AG08395 (cell line): Measurements from ENCODE around the gene ZNF524.

Experiments used
- DNase-seq: peaks from one replicate; pipeline ENCODE4 v3.0.0; 2012; ENCODE audit warnings: mixed read lengths, low spot score

ZNF524 gene

GRCh38 chr19:55642153-55643002 lies 42.3 kb downstream of the ZNF524 start:
- DNase-seq = no peak

- DNase-seq = peak; percentile 83
Observed at GRCh38 chr19:55643003-55643886, 43.2 kb downstream of the ZNF524 start, which contains the start of gene ZNF581. ZNF581 (plus strand) TSS chr19:55643649; CDS start chr19:55644572, 923 bp downstream.

DNA sequence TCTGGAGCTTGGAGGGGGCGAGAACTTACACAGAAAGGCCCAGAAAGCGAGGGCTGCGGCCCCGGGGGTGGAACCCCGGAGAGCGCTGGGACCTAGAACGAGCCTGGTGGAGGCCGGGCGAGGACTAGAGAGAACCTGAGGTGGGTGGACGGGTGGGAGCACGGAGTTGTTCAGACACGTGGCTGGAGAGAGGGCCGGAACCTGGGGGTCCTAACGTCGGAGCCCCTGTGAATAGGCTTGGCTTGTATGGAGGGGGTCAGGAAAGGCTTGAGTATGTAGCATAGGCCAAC lies 43.7 kb downstream of the ZNF524 start:
- DNase-seq = no peak

- no peak for DNase-seq
Observed at GRCh38 chr19:55644191-55644833, 44.2 kb downstream of the ZNF524 start.

GRCh38 chr19:55644842-55645511 lies 44.9 kb downstream of the ZNF524 start:
- no peak for DNase-seq

GRCh38 chr19:55645512-55645881 lies 45.4 kb downstream of the ZNF524 start:
- no peak for DNase-seq

GRCh38 chr19:55646889-55647731 lies 47.0 kb downstream of the ZNF524 start:
- no peak for DNase-seq

DNA sequence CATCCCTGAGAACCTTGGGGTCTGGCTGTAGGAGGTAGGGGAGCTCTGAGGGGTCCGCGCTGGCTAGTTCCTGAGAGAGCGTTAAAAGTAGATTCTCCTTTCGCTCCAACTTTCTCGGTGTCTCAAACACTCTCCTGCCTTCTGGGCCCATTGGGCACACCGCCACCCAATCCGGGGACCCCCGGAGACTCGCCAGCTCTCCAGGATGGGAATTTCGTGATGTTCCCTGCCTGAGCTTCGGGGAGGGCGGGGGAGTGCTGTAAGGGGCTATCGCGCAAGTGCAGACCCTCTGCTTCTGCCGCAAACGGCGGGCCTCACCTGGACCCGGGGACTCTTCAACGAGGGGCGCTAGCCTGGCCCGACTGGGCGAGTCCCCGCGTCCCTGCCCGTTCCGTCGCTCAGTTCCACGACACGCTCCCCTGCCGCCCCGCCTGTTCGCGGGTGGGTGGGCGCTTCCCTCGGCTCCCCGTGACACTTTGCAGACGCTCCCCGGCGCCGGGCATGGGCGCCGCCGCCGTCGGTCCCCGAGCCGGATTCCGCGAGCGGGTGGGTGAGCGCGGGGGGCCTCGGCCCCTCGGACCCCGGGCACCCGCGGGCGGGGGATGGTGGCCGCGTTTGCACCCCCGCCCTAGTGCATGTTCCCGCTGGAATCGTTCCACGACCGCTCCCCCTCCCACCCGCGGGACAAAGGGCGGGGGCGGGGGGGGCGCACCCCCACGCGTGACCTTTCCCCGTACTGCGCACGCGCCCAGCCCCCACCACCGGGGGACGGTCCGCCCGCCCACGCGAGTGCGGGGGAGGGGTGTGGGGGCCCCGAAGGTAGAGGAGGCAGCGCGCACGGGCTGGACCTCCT lies 47.9 kb downstream of the ZNF524 start, which contains the start of gene CCDC106:
CCDC106 (plus strand) TSS at position 481 of the 853 bp plus-strand sequence. CDS start 835 bp downstream, outside the sequence.
- DNase-seq = peak; percentile 67

DNA sequence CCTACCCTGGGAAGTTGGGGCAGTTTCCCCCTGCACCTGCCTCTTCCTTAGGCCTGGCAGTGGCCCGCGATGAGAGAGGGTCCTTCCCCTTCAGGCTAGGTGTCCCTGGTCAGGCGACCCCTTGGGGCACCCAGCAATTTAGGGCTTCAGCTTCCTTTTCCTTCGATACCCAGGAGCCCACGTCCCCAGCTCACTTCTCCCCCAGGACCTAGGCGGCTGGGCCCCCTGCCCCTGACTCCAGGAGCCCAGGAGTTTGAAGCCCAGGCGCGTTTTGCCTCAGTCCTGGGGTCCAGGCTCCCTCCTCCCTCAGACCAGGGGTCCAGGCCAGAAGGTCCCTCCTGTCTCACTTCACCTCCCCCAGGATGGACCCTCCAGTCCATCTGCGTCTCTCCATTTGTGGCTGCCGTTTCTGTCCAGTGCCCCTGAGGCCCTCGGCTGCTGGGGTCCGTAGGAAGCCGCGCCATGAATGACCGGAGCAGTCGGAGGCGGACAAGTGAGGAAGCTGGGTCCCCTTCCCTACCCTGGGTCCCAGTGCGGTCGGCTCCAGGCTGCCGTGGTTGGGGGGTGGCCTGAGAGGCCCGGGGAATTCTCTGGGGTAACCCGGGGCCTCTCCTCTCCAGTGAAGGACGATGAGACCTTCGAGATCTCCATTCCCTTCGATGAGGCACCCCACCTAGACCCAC lies 48.6 kb downstream of the ZNF524 start:
- DNase-seq = no peak

DNA sequence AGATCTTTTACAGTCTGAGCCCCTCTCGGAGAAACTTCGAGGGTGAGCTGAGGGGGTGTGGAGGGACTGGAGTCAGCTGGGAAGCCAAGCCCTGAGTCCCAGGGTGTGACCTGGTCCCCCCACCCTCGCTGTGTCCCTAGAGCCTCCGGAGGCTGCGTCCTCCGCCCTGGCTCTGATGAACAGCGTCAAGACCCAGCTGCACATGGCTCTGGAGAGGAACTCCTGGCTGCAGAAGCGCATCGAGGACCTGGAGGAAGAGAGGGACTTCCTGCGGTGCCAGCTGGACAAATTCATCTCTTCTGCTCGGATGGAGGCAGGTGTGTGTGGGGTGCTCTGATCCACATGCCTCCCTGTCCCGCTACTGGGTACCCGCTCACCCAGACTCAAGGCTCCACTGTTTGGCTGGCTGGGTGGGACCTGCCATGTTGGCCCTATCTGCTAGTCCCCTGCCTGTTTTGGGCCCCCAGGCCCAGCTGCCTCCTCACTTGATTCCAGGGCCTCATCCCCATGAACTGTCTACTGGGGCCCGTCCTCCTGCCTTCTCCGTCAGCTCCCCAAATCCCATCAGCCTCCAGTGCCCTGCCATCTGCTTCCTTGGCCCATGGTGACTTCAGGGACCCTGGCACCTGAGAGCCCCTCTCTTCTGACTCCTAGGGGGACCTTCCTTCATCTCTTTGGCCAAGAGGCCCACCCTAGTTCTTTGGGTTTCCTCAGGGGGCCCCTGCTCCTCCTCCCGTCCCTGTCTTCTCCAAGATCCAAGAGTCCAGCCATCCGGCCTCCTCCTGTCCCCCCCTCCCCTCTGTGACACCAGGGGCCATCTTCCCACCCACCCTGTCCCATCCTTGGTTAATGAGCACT lies 49.4 kb downstream of the ZNF524 start:
- no peak for DNase-seq

DNA sequence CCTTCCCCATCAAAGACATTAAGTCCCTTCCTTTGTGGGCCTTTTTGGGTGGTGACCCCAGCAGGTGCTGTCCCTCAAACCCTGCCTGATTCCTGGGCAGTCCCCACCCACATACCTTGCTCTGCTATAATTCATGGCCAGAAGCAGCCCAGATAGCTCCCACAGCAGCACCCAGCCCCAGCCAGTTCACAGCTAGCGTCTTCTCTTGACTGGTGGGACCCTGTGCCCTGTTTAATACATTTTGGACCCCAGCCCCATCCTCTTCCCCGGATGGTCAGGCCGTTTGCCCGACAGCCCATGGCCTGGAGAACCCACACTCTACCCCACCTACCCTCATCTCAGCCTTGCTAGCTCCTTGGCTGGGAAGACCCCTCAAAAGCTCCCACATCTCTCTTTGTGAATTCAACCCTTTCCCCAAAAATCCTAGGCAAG lies 50.1 kb downstream of the ZNF524 start:
- no peak for DNase-seq

- DNase-seq = no peak
Observed at GRCh38 chr19:55650602-55651230, 50.6 kb downstream of the ZNF524 start.

DNA sequence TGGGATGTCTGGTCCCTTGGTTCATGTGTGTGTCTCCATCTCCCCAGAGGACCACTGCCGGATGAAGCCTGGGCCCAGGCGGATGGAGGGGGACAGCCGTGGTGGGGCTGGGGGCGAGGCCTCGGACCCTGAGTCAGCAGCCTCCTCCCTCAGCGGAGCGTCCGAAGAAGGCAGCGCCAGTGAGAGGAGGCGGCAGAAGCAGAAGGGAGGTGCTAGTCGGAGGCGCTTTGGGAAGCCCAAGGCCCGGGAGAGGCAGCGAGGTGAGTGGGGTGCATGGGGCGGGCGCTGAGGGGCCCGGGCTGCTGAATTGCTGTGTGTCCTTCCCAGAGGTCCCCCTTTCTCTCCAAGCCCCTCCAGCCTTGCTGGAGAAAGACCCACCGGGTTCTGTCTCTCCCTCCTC lies 51.1 kb downstream of the ZNF524 start:
- no peak for DNase-seq

- DNase-seq = no peak
Observed at GRCh38 chr19:55652311-55653128, 52.4 kb downstream of the ZNF524 start.
